C4-2B (cell line): ENCODE data around the gene ZNF22.

ENCODE experiments used
- H3K27ac ChIP-seq: fragments of 450-650 bp; 2 replicates; pipeline ENCODE4 v1.5.1; 2017
- CTCF ChIP-seq: fragments of 450-650 bp; conservative IDR thresholded peaks from 2 replicates; pipeline ENCODE4 v1.5.1; 2017; ENCODE audit warnings: mild to moderate bottlenecking
- ZFX ChIP-seq: fragments of 450-650 bp; IDR thresholded peaks from 2 replicates; pipeline ENCODE4 v1.6.1; 2017

The ZNF22 gene

GRCh38 chr10:44956717-44957706, 43.7 kb upstream of the ZNF22 start:
- H3K27ac ChIP-seq: no peak overlapping the region
- no peak for TF ChIP-seq CTCF
- TF ChIP-seq ZFX: no peak

- TF ChIP-seq ZFX (no peak), CTCF (no peak)
- peak overlapping the region; percentile 87 for H3K27ac ChIP-seq
Observed at GRCh38 chr10:44958196-44958897, 42.4 kb upstream of the ZNF22 start.

GRCh38 chr10:44958898-44959246, 41.9 kb upstream of the ZNF22 start:
- peak overlapping the region; percentile 87 for H3K27ac ChIP-seq
- TF ChIP-seq ZFX: no peak
- no peak for TF ChIP-seq CTCF

- TF ChIP-seq ZFX (peak; percentile 92), CTCF (no peak)
- H3K27ac ChIP-seq: peak within 1 kb of the TSS; percentile 87
Observed at GRCh38 chr10:44959247-44960087, 41.3 kb upstream of the ZNF22 start, which contains the start of gene RASSF4. Gene RASSF4 (plus strand): TSS chr10:44959802. CDS start chr10:44970203, 10,401 bp downstream.

- peak overlapping the region; percentile 87; the same call in 1 of the 2 replicates for H3K27ac ChIP-seq
- TF ChIP-seq ZFX: no peak
- no peak for TF ChIP-seq CTCF
Observed at GRCh38 chr10:44960088-44960460, 40.6 kb upstream of the ZNF22 start.

- no peak overlapping the region for H3K27ac ChIP-seq
- TF ChIP-seq ZFX (no peak), CTCF (no peak)
Observed at GRCh38 chr10:44960482-44961229, 40.1 kb upstream of the ZNF22 start.
